ENCODE measurements around the gene MRPS23.

DNA sequence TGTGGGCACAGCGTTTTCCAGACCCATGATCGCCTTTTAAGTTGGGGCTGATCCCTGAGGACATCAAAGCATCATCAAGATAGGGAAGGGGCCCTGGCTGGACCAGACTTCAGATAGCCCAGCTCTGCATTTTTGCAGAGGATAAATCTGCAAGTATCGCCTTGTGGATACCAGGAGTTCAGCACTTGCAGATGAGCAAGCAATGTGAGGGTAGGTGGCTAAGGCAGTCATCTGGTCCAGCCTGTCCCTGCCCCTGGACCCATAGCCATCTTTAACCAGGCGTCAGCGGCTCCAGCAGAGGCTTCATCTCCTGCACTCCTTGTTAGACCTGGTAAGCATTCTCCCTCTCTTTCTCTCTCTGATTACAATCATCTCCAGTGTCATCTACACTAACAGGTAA lies 9.0 kb upstream of the MRPS23 start:
- TF ChIP-seq CTCF (IDR thresholded peaks at IDR 0.05) = no peak
- no peak for TF ChIP-seq POLR2A (IDR thresholded peaks at IDR 0.05)
